H1 (cell line): ENCODE results near the gene HBQ1. TPM values are rescaled to one million over a fixed set of nuclear protein-coding genes. Genes with fewer than 3 reads are reported as not detected.

Experiments
- CTCF ChIA-PET: fragments of 300-600 bp; sonication (Branson Sonifier 250); formaldehyde crosslinking; loops from one replicate; lab custom pipeline; 2021; ENCODE audit not compliant: partially characterized antibody; lab: Charles Lee
- POLR2A ChIA-PET: fragments of 300-600 bp; sonication (Branson Sonifier 250); formaldehyde crosslinking; loops from one replicate; lab custom pipeline; 2021; ENCODE audit warnings: inconsistent platforms; ENCODE audit not compliant: partially characterized antibody; lab: Charles Lee
- DNase-seq, 2 experiments: peaks; one replicate each; pipeline versions ENCODE4 v3.0.0 to v3.0.0-alpha.2; 2010 to 2022; ENCODE audit warnings: low spot score in 2 of 2, low read depth in 1 of 2, mixed read lengths in 1 of 2
- FAIRE-seq: peaks from 2 replicates; lab custom pipeline; 2011; peaks lifted over from hg19 to GRCh38; lab: Jason Lieb, UNC
- H2AFZ ChIP-seq: 2 replicates; pipeline ENCODE4 v1.8.1; 2012; ENCODE audit warnings: low read length, inconsistent platforms
- H2AK5ac ChIP-seq: 2 replicates; pipeline ENCODE4 v1.6.1; 2013; ENCODE audit warnings: low read depth, low read length
- H2BK120ac ChIP-seq: replicated peaks from 2 replicates; pipeline ENCODE3; 2013; ENCODE audit warnings: low read depth, low read length, inconsistent platforms
- H2BK12ac ChIP-seq: 2 replicates; pipeline ENCODE4 v1.6.1; 2013; ENCODE audit warnings: low read depth, low read length
- H2BK15ac ChIP-seq: 2 replicates; pipeline ENCODE4 v1.6.1; 2013; ENCODE audit warnings: low read length
- H2BK20ac ChIP-seq: 2 replicates; pipeline ENCODE4 v1.6.1; 2013; ENCODE audit warnings: low read length
- H2BK5ac ChIP-seq: 2 replicates; pipeline ENCODE4 v1.6.1; 2013; ENCODE audit warnings: low read depth, low read length
- H3K14ac ChIP-seq: 2 replicates; pipeline ENCODE4 v1.6.1; 2013; ENCODE audit warnings: inconsistent platforms; ENCODE audit not compliant: insufficient read length
- H3K18ac ChIP-seq: 2 replicates; pipeline ENCODE4 v1.6.1; 2013; ENCODE audit warnings: low read length; ENCODE audit errors: extremely low read depth
- H3K23ac ChIP-seq: 2 replicates; pipeline ENCODE4 v1.6.1; 2013; ENCODE audit warnings: inconsistent platforms; ENCODE audit not compliant: insufficient read length
- H3K23me2 ChIP-seq: 2 replicates; pipeline ENCODE4 v1.6.1; 2013; ENCODE audit warnings: low read depth, low read length
- H3K27ac ChIP-seq: 2 replicates; pipeline ENCODE4 v1.6.1; 2011; ENCODE audit warnings: low read depth, low read length, inconsistent platforms
- H3K27me3 ChIP-seq, 4 experiments: replicated peaks in 1 of 4; 1 replicate in 1 of 4; 2 replicates in 3 of 4; pipeline versions ENCODE4 v1.6.1 to v1.8.1; 2011 to 2013; ENCODE audit warnings: low read length in 3 of 4, mild to moderate bottlenecking in 3 of 4, inconsistent platforms in 2 of 4, mixed read lengths in 2 of 4, moderate library complexity in 1 of 4; ENCODE audit not compliant: control insufficient read depth in 3 of 4, insufficient read depth in 3 of 4; ENCODE audit errors: extremely low read depth in 1 of 4
- H3K36me3 ChIP-seq, 4 experiments: 2 replicates each; pipeline versions ENCODE4 v1.6.1 to v1.8.1; 2011 to 2013; ENCODE audit warnings: mild to moderate bottlenecking in 4 of 4, low read length in 3 of 4, moderate library complexity in 2 of 4, control low read depth in 1 of 4, inconsistent platforms in 1 of 4; ENCODE audit not compliant: insufficient read depth in 4 of 4, control insufficient read depth in 2 of 4
- H3K4ac ChIP-seq: replicated peaks from 2 replicates; pipeline ENCODE3; 2013; ENCODE audit warnings: low read length, low read depth, mixed read lengths, inconsistent platforms; ENCODE audit not compliant: insufficient read length
- H3K4me1 ChIP-seq, 4 experiments: replicated peaks in 1 of 4; 1 replicate in 1 of 4; 2 replicates in 3 of 4; pipeline versions ENCODE4 v1.6.1 to v1.8.1; 2011 to 2013; ENCODE audit warnings: low read length in 3 of 4, inconsistent platforms in 2 of 4, mixed read lengths in 1 of 4; ENCODE audit not compliant: insufficient read depth in 4 of 4, control insufficient read depth in 3 of 4
- H3K4me2 ChIP-seq, 2 experiments: 2 replicates each; pipeline versions ENCODE4 v1.6.1 to v1.8.1; 2011 to 2013; ENCODE audit warnings: low read depth in 2 of 2, low read length in 2 of 2, control low read depth in 1 of 2, inconsistent platforms in 1 of 2, mild to moderate bottlenecking in 1 of 2; ENCODE audit not compliant: insufficient read depth in 1 of 2
- H3K4me3 ChIP-seq, 4 experiments: fragments of 200-600, 300-600 bp in 1 of 4; sonication (generic), shearing (Covaris generic), sonication (Bioruptor Twin) in 1 of 4; 2 replicates each; pipeline versions ENCODE4 v1.5.1 to v1.8.1; 2011 to 2016; ENCODE audit warnings: low read length in 4 of 4, low read depth in 3 of 4, control low read depth in 2 of 4, inconsistent platforms in 2 of 4, mild to moderate bottlenecking in 2 of 4, mixed read lengths in 1 of 4, moderate library complexity in 1 of 4; ENCODE audit not compliant: insufficient read depth in 2 of 4; ENCODE audit errors: extremely low read depth in 1 of 4
- H3K56ac ChIP-seq: replicated peaks from 2 replicates; pipeline ENCODE3; 2013; ENCODE audit warnings: low read depth, mild to moderate bottlenecking, mixed read lengths, low read length, inconsistent platforms; ENCODE audit not compliant: insufficient read length
- H3K79me1 ChIP-seq: 2 replicates; pipeline ENCODE4 v1.6.1; 2013; ENCODE audit warnings: low read depth, low read length, control low read depth
- H3K79me2 ChIP-seq, 2 experiments: 2 replicates each; pipeline versions ENCODE4 v1.6.1 to v1.8.1; 2012 to 2013; ENCODE audit warnings: low read length in 2 of 2, mild to moderate bottlenecking in 2 of 2, inconsistent platforms in 1 of 2; ENCODE audit not compliant: insufficient read depth in 2 of 2, control insufficient read depth in 1 of 2
- H3K9ac ChIP-seq, 4 experiments: replicated peaks in 1 of 4; 1 replicate in 1 of 4; 2 replicates in 3 of 4; pipeline versions ENCODE4 v1.6.1 to v1.8.1; 2011 to 2013; ENCODE audit warnings: low read depth in 3 of 4, low read length in 3 of 4, control low read depth in 2 of 4, mild to moderate bottlenecking in 2 of 4, moderate library complexity in 2 of 4, inconsistent platforms in 1 of 4; ENCODE audit errors: extremely low read depth in 1 of 4
- H3K9me3 ChIP-seq, 2 experiments: 2 replicates each; pipeline versions ENCODE4 v1.6.1 to v1.8.1; 2012 to 2013; ENCODE audit warnings: mild to moderate bottlenecking in 2 of 2, moderate library complexity in 2 of 2, control low read depth in 1 of 2, inconsistent platforms in 1 of 2, low read depth in 1 of 2, low read length in 1 of 2, mixed read lengths in 1 of 2; ENCODE audit not compliant: insufficient read depth in 2 of 2
- H4K20me1 ChIP-seq, 2 experiments: replicated peaks in 1 of 2; 2 replicates each; pipeline versions ENCODE3 to v1.8.1; 2011 to 2013; ENCODE audit warnings: inconsistent platforms in 2 of 2, low read length in 2 of 2, mild to moderate bottlenecking in 1 of 2; ENCODE audit not compliant: insufficient read depth in 2 of 2, control insufficient read depth in 1 of 2
- H4K5ac ChIP-seq: 2 replicates; pipeline ENCODE4 v1.6.1; 2013; ENCODE audit warnings: low read length, low read depth, mixed read lengths, inconsistent platforms; ENCODE audit not compliant: insufficient read length
- H4K8ac ChIP-seq: 2 replicates; pipeline ENCODE4 v1.8.0; 2013; ENCODE audit warnings: mild to moderate bottlenecking, moderate library complexity, low read length, inconsistent platforms; ENCODE audit not compliant: insufficient read depth; ENCODE audit errors: extremely low read depth
- H4K91ac ChIP-seq: replicated peaks from 2 replicates; pipeline ENCODE3; 2013; ENCODE audit warnings: low read length, mixed read lengths, inconsistent platforms; ENCODE audit not compliant: insufficient read length
- POLR2A ChIP-seq, 2 experiments: IDR thresholded peaks; 1 replicate in 1 of 2; 2 replicates in 1 of 2; pipeline ENCODE4 v1.6.1; 2011; ENCODE audit warnings: low read depth in 2 of 2, low read length in 2 of 2, mild to moderate bottlenecking in 2 of 2; ENCODE audit errors: control extremely low read depth in 1 of 2
- POLR2AphosphoS5 ChIP-seq: IDR thresholded peaks from 2 replicates; pipeline ENCODE4 v1.6.1; 2011; ENCODE audit warnings: low read depth, low read length
- whole genome bisulfite sequencing, 2 experiments: shearing (Covaris generic) in 1 of 2; methylation state at CpG; one replicate each; pipeline versions ENCODE4 v1.1.6 to v1.1.7; 2013 to 2015; ENCODE audit warnings: low lambda C conversion rate in 2 of 2, mixed read lengths in 2 of 2, inconsistent platforms in 1 of 2, low coverage in 1 of 2, missing lambda C conversion rate in 1 of 2; ENCODE audit not compliant: insufficient replicate concordance in 2 of 2, insufficient coverage in 1 of 2, insufficient read length in 1 of 2; ENCODE audit errors: extremely low coverage in 1 of 2, missing lambda C conversion rate in 1 of 2; 5-methylcytosine and 5-hydroxymethylcytosine counted together
- polyA plus RNA-seq, 7 experiments: library from polyadenylated mRNA; depleted of rRNA in 3 of 7; stranded (reverse) in 5 of 7; unstranded in 2 of 7; fragments of >200 nt in 5 of 7; fragments of 200-250 nt in 2 of 7; gene quantifications; 1 replicate in 5 of 7; 2 replicates in 1 of 7; 4 replicates in 1 of 7; pipeline versions ENCODE4 v1.2.1 to v1.2.3, GENCODE V29; 2011 to 2013; ENCODE audit warnings: missing spikeins in 2 of 7, mixed read lengths in 2 of 7
- total RNA-seq: library from RNA; stranded (reverse); fragmentation: NEBNext Ultra II Directional; extraction: Animal tissue kit (Norgen Biotek cat#: 25700); gene quantifications from 2 replicates; pipeline ENCODE4 v1.2.1, GENCODE V29; 2021
- TF ChIP-seq, protein P1 (sequence below): IDR thresholded peaks from 2 replicates; pipeline ENCODE4 v1.6.1; 2012; ENCODE audit warnings: inconsistent platforms

Gene HBQ1
- total and polyA plus RNA-seq, 2 of the 8 experiments (the other 6 are each of a cell fraction or from before 2014, with no cell fraction given), result 2.9 to 17.1 TPM

DNA sequence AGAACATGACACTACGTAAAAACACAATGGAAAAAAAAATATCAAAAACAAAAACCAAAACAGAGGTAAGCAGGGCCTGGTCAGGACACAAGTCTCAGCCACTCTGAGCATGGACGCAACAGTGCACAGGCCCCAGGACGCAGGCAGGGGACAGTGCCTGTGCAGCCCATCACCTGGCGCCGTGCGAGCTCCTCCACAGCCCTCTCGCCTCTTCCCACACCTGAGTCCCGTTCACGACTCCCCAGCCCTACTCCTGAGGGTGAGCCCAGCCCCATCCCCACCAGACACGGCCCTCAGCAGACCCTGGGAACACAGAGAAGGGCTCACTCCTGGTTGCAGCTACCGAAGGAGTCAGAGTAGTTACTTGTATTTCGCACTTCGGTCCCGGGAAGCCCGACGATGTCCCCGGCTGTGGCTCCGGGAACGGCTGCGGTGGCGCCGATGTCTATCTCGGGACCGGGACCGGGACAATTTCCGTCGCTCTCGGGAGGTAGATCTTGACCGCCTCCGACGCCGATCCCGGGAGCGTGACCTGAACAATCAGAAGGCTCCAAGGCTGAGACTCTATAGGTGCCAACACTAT is 9.4 kb downstream of the HBQ1 start:
- Histone ChIP-seq H2BK20ac (no peak overlapping the region), H3K4me2 (no peak overlapping the region), H3K4me1 (no peaks in the 10 kb centered on the region), H3K56ac (no peak overlapping the region), H3K27me3 (no peaks in the 10 kb centered on the region), H2BK15ac (no peak overlapping the region), H2AK5ac (no peak overlapping the region), H3K14ac (no peak overlapping the region), H3K36me3 (peaks cover 31 to 75% (median 59%) of the 10 kb centered on the region in 4 experiments; a peak in 7 of 8 replicates), H4K5ac (no peak overlapping the region), H2AFZ (no peak overlapping the region), H4K91ac (no peak overlapping the region), H3K18ac (no peak overlapping the region), H3K9me3 (peaks cover 0 to 3% of the 10 kb centered on the region in 2 experiments; a peak in 1 of 4 replicates), H3K23me2 (no peaks in the 10 kb centered on the region), H2BK5ac (no peak overlapping the region), H2BK12ac (no peak overlapping the region), H3K79me2 (no peaks in the 10 kb centered on the region; a peak in 1 of 4 replicates), H3K4me3 (no peak overlapping the region), H4K8ac (no peak overlapping the region), H3K27ac (no peak overlapping the region), H3K23ac (no peak overlapping the region), H2BK120ac (no peak overlapping the region), H4K20me1 (peaks cover 2 to 18% of the 10 kb centered on the region in 2 experiments), H3K9ac (no peak overlapping the region), H3K4ac (no peak overlapping the region), H3K79me1 (no peaks in the 10 kb centered on the region; the same call in 1 of the 2 replicates)
- 0 out of 2 replicates have a peak, but pooled peaks have one; percentile 40 for TF ChIP-seq POLR2AphosphoS5
- TF ChIP-seq, protein P1, sequence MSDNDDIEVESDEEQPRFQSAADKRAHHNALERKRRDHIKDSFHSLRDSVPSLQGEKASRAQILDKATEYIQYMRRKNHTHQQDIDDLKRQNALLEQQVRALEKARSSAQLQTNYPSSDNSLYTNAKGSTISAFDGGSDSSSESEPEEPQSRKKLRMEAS, result no peak
- peak in 1 of 2 experiments; percentile 27; a peak in 1 of 3 replicates for TF ChIP-seq POLR2A (IDR thresholded peaks at IDR 0.05; ENCODE audit: control extremely low read depth in 1 of 2, low read depth in 2 of 2, low read length in 2 of 2)
- 92% methylated on average over 33 of the region's 34 CpGs; no CpG with 5 or more reads in 1 of the 2 experiments for WGBS, 2 experiments
- DNase-seq, result no peak
- POLR2A ChIA-PET, result interaction anchor here (0.8 to 34.3 kb wide), 3 partner anchors 8 to 36 kb away, joined by 3 to 348 read pairs (median 3); partner anchors contain the start of gene LUC7L
- CTCF ChIA-PET, result interaction anchor here (1.0 to 2.8 kb wide), 8 partner anchors 8 to 298 kb away, joined by 3 to 10 read pairs (median 4); no protein-coding TSS in a partner anchor
- no peak for FAIRE-seq
